Superior temporal gyrus (tissue), 1 donor: ENCODE results near the gene SIT1.
"Not testable (repeated sequence)": the region's sequence is repeated elsewhere in the genome, so short reads cannot be mapped to it uniquely, and the experiment has no call there.

Experiments used
- DNase-seq: peaks from one replicate; pipeline ENCODE4 v3.0.0-alpha.2; 2016; ENCODE audit errors: extremely low spot score

The SIT1 gene

GRCh38 chr9:35660966-35661415, 10.3 kb upstream of the SIT1 start:
- peak; percentile 71 for DNase-seq

DNA sequence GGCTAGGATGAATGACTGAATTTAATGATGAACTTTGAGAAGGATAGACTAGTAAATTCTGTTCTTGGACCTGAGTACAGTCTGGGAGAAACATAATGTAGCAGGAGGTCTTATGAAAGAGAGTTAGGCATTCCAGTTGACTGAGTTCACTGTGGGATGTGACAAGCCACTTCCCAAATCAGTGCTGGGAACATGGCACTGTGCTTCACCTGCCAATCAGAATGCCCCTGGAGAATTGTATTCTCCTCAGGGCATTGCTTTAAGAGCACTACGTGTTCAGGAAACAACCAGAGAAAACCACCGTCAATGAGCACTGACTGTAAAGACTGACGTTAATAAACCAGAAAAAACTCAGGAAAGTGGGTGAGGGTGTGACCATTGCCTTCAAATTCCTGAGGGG, 8.6 kb upstream of the SIT1 start:
- DNase-seq = no peak

DNA sequence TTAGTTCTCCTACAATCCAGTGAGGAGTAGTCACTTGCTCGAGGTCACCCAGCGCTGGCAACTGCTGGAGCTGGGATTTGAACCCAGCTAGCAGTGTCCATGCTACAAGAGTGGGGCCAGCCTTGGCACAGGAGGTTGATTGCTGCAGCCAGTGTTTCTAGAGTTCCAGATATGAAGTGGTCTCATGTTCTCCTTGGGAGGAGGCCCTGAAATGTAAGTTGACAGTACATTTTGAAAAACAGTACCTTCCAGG, 8.2 kb upstream of the SIT1 start:
- peak; percentile 41 for DNase-seq

DNA sequence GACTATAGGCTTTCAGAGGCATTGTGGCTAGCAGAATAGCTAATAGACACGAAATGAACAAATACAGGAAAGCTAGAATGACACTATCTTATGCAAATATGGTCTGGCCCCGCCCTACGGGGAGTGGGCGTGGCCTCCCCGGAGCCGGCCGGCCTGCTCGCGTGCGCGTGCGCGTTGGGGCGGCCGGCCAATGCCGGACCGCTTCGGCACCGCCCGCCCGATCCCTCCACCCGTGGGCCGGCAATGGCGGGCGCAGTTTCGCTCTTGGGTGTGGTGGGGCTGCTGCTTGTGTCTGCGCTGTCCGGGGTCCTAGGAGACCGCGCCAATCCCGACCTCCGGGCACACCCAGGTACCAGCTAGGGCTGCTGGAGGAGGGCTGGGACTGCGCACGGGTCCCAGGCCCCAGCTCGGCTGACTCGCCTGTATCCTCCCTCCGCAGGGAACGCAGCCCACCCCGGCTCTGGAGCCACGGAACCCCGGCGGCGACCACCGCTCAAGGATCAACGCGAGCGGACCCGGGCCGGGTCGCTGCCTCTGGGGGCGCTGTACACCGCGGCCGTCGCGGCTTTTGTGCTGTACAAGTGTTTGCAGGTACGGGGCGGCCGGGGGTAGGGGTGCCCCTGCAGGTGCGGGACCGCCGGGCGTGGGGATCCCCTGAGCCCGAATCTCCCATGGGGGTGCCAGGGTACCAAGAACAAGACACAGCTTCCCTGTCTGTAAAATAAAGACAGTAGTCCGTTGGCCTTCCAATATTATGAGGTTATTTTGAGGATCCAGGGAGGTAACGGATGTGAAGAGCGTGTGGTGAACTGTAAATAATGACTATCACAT, 7.6 kb upstream of the SIT1 start, which contains the start of gene CCDC107:
Gene CCDC107, plus strand, starts transcription at position 156 of the 831 bp plus-strand sequence. Its CDS starts 88 bp downstream, at position 244.
- DNase-seq = peak; percentile 30

- DNase-seq = peak; percentile 99
Measured at GRCh38 chr9:35657546-35658136, 6.9 kb upstream of the SIT1 start, which contains the start of gene RMRP. Gene RMRP, minus strand, starts transcription at chr9:35658019.

DNA sequence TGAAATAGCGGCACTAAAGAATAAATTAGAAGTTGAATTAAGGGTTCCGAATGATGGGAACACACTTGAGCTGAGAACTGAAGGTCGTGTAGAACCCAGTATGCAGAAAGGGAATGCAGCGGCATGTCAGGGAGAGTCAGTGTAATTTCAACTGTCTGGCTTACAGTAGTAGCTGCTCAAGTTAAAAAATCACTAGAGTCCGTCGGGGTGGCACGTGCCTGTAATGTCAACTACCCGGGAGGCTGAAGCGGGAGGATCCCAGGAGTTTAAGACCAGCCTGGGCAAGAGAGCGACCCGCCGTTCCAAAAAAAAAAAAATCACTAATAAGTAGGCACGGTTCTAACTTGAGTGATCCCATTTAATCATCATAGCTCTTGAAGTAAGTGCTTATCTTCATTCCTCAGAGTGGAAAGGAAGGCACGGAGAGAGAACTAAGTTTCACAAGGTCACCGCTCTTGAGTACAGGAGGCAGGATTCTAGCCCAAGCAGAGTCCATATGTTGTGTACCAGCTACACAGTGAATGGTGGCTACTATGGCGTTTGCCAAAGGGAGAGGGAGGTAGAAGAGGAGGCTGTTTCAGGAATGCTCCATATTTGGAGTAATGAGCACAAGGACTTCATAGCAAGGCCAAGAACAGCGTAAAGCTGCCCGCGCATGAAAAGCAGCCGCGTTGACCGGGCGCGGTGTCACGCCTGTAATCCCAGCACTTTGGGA, 6.3 kb upstream of the SIT1 start:
- DNase-seq = peak; percentile 59

GRCh38 chr9:35656348-35656747, 5.6 kb upstream of the SIT1 start:
- no peak for DNase-seq

- no peak for DNase-seq
Measured at GRCh38 chr9:35653611-35654010, 2.9 kb upstream of the SIT1 start.

DNA sequence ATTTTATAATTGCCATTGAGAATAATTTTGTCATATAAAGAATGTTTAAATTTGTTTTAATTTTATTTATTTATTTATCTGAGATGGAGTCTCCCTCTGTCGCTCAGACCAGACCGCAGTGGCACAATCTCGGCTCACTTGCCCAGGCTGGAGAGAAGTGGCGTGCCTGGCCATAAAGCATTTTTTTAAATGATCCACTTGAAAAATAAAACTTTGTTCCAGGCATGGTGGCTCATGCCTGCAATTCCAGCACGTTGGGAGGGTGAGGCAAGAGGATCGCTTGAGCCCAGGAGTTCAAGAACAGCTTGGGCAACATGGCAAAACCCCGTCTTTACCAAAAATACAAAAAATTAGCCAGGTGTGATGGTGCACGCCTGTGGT, 2.1 kb upstream of the SIT1 start:
- DNase-seq = no peak

DNA sequence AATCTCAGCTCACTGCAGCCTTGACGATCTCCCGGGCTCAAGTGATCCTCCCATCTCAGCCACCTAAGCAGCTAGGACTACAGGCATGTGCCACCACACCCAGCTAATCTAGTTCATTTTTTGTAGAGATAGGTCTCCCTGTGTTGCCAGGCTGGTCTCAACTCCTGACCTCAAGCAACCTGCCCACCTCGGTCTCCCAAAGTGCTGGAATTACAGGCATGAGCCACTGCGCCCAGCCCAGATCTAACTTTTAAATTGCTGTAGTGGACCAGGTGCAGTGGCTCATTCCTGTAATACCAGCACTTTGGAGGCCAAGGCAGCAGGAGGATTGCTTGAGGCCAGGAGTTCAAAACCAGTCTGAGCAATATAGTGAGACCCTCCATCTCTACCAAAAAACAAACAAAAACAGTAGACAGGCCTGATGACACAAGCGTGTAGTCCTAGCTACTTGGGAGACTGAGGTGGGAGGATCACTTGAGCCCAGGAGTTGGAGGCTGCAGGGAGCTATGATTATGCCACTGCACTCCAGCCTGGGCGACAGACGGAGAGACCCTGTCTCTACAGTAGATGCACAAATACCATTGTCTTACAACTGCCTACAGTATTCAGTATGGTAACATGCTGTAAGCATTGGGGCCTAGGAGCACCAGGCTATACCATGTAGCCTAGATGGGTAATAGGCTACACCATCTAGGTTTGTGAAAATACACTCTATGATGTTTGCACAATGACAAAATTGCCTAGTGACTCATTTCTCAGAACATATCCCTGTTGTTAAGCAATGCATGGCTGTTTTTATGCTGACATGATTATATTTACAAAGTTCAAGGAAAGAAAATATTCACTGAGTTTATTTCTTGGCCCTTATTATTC, 1.5 kb upstream of the SIT1 start:
- no peak for DNase-seq

- DNase-seq = no peak
Measured at GRCh38 chr9:35649431-35650340, 1.0 kb downstream of the SIT1 start.

- peak; percentile 92 for DNase-seq
Measured at GRCh38 chr9:35646533-35647265, 4.0 kb downstream of the SIT1 start.

DNA sequence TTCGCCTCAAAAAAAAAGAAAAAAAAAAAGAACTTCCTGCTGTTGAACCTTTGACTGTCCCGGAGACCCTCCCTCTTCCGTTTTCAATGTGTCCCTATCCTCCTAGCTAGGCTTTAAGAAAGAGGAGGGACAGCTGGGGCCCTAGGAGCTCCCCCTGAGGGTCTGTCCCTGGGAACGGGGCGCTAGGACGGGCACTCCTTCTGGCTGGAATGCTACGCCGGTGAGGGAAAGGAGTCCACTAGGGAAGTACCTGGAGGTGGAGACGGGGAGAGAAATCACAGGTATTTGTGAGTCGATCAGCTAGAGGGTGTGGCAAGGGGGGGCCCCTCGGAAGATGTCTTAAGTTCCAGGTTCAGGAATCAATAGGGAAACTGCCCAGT, 4.6 kb downstream of the SIT1 start:
- DNase-seq = no peak

DNA sequence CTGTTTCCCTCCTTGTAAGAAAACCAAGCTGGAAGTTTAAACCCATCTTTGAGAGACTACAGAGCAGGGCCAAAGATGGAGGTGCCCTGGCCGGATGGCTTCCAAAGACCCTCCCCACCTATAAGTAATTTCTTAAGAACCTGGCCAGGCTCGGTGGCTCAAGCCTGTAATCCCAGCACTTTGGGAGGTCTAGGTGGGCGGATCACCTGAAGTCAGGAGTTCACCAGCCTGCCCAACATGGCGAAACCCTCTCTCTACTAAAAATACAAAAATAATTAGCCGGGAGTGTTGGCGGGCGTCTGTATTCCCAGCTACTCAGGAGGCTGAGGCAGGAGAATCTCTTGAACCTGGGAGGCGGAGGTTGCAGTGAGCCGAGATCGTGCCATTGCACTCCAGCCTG, 5.0 kb downstream of the SIT1 start:
- not testable (repeated sequence) for DNase-seq

- no peak for DNase-seq
Measured at GRCh38 chr9:35643046-35643445, 7.7 kb downstream of the SIT1 start.

DNA sequence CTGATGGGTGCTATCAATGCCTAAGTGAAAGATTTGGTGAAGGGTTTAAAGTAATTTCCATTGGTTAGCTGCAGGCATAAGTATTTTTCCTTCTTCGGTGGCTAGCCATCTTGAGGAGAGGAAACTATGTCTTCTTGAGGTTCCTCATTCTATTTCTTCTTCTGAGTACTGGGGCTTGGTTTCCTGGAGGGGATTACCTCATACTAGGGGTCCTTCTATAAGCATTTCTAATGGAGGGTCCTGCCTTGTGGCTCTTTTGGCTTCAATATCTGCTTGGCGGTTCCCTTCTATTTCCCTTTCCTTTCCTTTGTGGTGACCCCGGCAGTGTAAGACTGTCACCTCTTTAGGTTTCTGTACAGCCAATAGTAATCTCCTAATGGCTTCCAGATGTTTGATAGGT, 9.3 kb downstream of the SIT1 start:
- not testable (repeated sequence) for DNase-seq

GRCh38 chr9:35640431-35640830, 10.3 kb downstream of the SIT1 start:
- not testable (repeated sequence) for DNase-seq

GRCh38 chr9:35639631-35640030, 11.1 kb downstream of the SIT1 start:
- DNase-seq = no peak

DNA sequence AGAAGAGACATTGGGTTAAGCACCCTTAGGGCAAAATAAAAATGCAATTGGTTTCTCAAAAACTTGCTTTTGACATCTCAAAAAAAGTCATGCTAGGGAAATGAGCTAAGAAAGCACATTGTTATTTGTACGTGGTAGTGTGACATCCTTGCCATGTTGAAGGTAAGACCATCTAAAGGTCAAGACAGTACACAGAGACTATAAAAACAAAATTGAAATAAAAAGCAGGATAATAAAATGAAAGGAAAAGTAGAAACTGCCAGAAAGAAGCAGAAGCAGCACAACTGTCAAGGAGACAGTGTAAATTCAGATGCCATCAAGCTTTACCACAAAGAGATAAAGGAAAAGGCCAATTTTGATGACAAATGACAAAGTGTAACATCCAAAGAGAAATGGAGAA, 11.5 kb downstream of the SIT1 start:
- DNase-seq = not testable (repeated sequence)

GRCh38 chr9:35638751-35639150, 12.0 kb downstream of the SIT1 start:
- not testable (repeated sequence) for DNase-seq
